GM19395 (cell line): ENCODE results near the gene FBXL4.

Experiments used
- ATAC-seq: cut with Tn5 transposase; IDR thresholded peaks from one replicate; pipeline ENCODE4 v1.9.1; 2021; ENCODE audit warnings: mild to moderate bottlenecking, moderate library complexity; ENCODE audit not compliant: unreplicated experiment

The FBXL4 gene

GRCh38 chr6:98827295-98828159 lies 120.2 kb downstream of the FBXL4 start:
- no peak for ATAC-seq

GRCh38 chr6:98825600-98826230 lies 122.0 kb downstream of the FBXL4 start:
- no peak for ATAC-seq

- no peak for ATAC-seq
These were observed 122.7 kb downstream of the FBXL4 start for GRCh38 chr6:98824902-98825599.

GRCh38 chr6:98824162-98824901 lies 123.4 kb downstream of the FBXL4 start:
- ATAC-seq = no peak

- ATAC-seq = no peak
These were observed 124.2 kb downstream of the FBXL4 start for GRCh38 chr6:98823428-98824161.

GRCh38 chr6:98821756-98822405 lies 125.9 kb downstream of the FBXL4 start:
- ATAC-seq = no peak
